ENCODE results near the gene KIF16B.

DNA sequence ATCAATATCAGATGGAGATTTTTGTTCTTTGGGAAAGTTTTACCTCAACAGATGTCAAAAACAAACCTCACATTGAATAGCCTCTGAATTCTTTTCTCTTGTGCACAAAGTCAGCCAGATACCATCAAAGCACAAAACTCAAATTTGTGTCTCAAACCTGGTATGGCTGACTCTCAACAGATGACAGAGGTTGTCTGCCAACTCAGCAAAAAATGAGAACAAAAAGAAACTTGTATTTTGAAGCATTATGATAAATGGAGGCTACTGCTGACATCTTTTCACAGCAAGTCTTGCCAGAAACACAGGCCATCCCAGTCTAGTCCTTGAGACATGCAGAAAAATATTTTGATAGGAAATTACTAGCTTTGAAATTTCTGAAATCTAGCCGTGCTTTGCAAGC lies 79.8 kb downstream of the KIF16B start:
- TF ChIP-seq POLR2A (IDR thresholded peaks at IDR 0.05) = no peak
- TF ChIP-seq, protein P1, sequence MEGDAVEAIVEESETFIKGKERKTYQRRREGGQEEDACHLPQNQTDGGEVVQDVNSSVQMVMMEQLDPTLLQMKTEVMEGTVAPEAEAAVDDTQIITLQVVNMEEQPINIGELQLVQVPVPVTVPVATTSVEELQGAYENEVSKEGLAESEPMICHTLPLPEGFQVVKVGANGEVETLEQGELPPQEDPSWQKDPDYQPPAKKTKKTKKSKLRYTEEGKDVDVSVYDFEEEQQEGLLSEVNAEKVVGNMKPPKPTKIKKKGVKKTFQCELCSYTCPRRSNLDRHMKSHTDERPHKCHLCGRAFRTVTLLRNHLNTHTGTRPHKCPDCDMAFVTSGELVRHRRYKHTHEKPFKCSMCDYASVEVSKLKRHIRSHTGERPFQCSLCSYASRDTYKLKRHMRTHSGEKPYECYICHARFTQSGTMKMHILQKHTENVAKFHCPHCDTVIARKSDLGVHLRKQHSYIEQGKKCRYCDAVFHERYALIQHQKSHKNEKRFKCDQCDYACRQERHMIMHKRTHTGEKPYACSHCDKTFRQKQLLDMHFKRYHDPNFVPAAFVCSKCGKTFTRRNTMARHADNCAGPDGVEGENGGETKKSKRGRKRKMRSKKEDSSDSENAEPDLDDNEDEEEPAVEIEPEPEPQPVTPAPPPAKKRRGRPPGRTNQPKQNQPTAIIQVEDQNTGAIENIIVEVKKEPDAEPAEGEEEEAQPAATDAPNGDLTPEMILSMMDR (IDR thresholded peaks at IDR 0.05) = no peak

Data from stomach (tissue), 4 donors.